ENCODE results near the gene TXNDC12.

DNA sequence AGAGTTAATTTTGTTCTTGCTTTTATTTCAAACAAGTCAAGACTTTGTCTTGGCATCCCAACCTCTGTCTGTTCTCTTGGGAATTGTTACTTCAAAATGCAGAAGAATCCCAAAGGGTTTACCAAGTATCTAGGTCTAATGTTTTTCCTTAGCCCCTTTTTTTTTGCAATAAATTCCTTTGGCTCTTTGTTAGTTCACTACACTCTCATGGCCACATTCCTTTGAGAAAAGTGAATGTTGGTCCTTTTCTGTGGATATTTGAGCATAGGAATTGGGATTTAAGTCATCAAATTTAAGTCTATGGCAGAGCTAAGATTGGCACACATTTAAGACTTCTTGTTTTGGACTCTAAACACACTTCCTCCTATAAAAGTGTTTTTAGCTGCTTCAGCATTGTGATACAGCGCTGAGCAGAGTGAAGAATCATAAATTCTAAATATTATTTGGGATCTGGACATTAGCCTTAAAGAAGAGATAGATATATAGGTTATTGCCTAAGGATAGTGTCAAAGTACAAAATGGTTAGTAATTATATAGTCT, 3.0 kb upstream of the TXNDC12 start:
- TF ChIP-seq, protein P1, sequence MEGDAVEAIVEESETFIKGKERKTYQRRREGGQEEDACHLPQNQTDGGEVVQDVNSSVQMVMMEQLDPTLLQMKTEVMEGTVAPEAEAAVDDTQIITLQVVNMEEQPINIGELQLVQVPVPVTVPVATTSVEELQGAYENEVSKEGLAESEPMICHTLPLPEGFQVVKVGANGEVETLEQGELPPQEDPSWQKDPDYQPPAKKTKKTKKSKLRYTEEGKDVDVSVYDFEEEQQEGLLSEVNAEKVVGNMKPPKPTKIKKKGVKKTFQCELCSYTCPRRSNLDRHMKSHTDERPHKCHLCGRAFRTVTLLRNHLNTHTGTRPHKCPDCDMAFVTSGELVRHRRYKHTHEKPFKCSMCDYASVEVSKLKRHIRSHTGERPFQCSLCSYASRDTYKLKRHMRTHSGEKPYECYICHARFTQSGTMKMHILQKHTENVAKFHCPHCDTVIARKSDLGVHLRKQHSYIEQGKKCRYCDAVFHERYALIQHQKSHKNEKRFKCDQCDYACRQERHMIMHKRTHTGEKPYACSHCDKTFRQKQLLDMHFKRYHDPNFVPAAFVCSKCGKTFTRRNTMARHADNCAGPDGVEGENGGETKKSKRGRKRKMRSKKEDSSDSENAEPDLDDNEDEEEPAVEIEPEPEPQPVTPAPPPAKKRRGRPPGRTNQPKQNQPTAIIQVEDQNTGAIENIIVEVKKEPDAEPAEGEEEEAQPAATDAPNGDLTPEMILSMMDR (IDR thresholded peaks at IDR 0.05), result no peak
- TF ChIP-seq POLR2A (IDR thresholded peaks at IDR 0.05), result no peak
